Adrenal gland (tissue), 12 donors: ENCODE data around the gene BCAS3. TPM values are rescaled to one million over a fixed set of nuclear protein-coding genes. Genes with fewer than 3 reads are reported as not detected.

Experiments
- DNase-seq, 7 donors: peaks; one replicate each; pipeline ENCODE4 v3.0.0-alpha.2; 2019 to 2020
- H3K27ac ChIP-seq, 5 donors: fragments of 200-600 bp; sonication (generic) in 4 of 5; 1 replicate in 3 of 5; 2 replicates in 2 of 5; pipeline versions ENCODE4 v1.5.1 to v1.8.0; 2016 to 2020; ENCODE audit warnings: mild to moderate bottlenecking in 1 of 5
- H3K27me3 ChIP-seq: fragments of 200-600 bp; 2 replicates; pipeline ENCODE4 v1.8.0; 2021
- H3K36me3 ChIP-seq, 2 donors: fragments of 200-600 bp; replicated peaks in 1 of 2; 1 replicate in 1 of 2; 2 replicates in 1 of 2; pipeline versions ENCODE4 v1.5.1 to v1.8.0; 2018 to 2022
- H3K4me1 ChIP-seq, 2 donors: fragments of 200-600 bp; replicated peaks in 1 of 2; 1 replicate in 1 of 2; 2 replicates in 1 of 2; pipeline versions ENCODE4 v1.5.1 to v1.8.0; 2018 to 2021
- H3K4me3 ChIP-seq, 4 donors: fragments of 200-600 bp; sonication (generic) in 3 of 4; one replicate each; pipeline ENCODE4 v1.5.1; 2016 to 2018
- H3K9me3 ChIP-seq, 3 donors: fragments of 200-600 bp; sonication (generic) in 1 of 3; replicated peaks in 1 of 3; 1 replicate in 2 of 3; 2 replicates in 1 of 3; pipeline versions ENCODE4 v1.5.1 to v1.8.0; 2016 to 2021
- POLR2A ChIP-seq, 2 donors: fragments of 450-650 bp; IDR thresholded peaks; one replicate each; pipeline ENCODE4 v1.6.1; 2017; ENCODE audit warnings: antibody characterized with exemption in 2 of 2, mild to moderate bottlenecking in 2 of 2, moderate library complexity in 1 of 2
- WGBS, 4 donors: extraction: QIAGEN DNeasy Blood & Tissue Kit in 2 of 4; methylation state at CpG; one replicate each; pipeline versions ENCODE4 v1.1.5 to v1.1.7; 2013 to 2017; 5-methylcytosine and 5-hydroxymethylcytosine counted together
- intact Hi-C, 2 donors: fragments of 100-400 bp; cut with DNase I; formaldehyde crosslinking; loops; one replicate each; pipeline versions ENCODE4 v1.14.1 to v1.15.0; 2022 to 2023
- polyA plus RNA-seq, 3 donors: library from polyadenylated mRNA; stranded (reverse); fragments of 200-250 nt in 2 of 3; fragments of 350-450 nt in 1 of 3; fragmentation: Illumina TruSeq in 1 of 3; extraction: RNeasy Lipid Tissue Mini Kit (QIAGEN cat#74804) in 1 of 3; gene quantifications; one replicate each; pipeline ENCODE4 v1.2.3, GENCODE V29; 2013 to 2014
- total RNA-seq, 9 donors: library from RNA; depleted of rRNA in 4 of 9; stranded (reverse); fragments of >200 nt in 4 of 9; fragments of 120-200 nt in 1 of 9; fragmentation: NEBNext Ultra II Directional in 1 of 9; extraction: Animal tissue kit (Norgen Biotek cat#: 25700) in 1 of 9; gene quantifications; one replicate each; pipeline versions ENCODE4 v1.1.0 to v1.2.4, GENCODE V29; 2013 to 2023
- TF ChIP-seq, protein P1 (sequence below), 6 experiments: fragments of 450-650 bp in 4 of 6; fragments of 200-600 bp in 2 of 6; sonication (generic) in 1 of 6; IDR thresholded peaks; 1 replicate in 5 of 6; 2 replicates in 1 of 6; pipeline versions ENCODE4 v1.5.1 to v1.8.0; 2016 to 2021; ENCODE audit warnings: antibody characterized with exemption in 6 of 6, mild to moderate bottlenecking in 2 of 6, moderate library complexity in 1 of 6
- donor health status: healthy with polysubstance abuse.
- donor health status: Bipolar disorder and iron deficiency.
- donor health status: DM: yes; HTN: yes; CAD: no.
- donor health status: DM: no; HTN: no; CAD: no.
- donor health status: DM: no; HTN: no; CAD: no.
- donor health status: DM: yes; HTN: yes; CAD: no.

Gene BCAS3
- total and polyA plus RNA-seq, 12 donors: 9.4 to 105 (median 29.0) TPM

DNA sequence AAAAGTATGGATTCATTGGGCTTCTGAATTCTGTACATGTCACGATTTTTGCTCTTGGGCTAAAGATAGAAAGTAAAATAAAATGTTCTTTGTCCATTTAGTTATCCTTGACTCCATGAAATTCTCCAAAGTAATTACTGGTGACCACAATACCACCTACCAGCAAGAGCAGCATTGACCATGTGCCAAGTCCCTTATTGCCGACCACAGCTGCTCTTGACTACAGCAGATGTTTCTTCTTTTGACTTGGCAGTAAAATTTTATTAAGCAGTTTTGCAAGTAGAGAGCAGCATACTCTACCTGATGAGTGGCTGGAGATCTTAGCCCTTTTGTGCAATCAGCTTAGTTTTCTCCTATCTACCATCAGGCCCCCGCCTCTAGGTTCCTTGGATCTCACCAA lies 569.8 kb downstream of the BCAS3 start:
- peaks cover 13 to 41% of the 10 kb centered on the region in 2 donors for H3K4me1 ChIP-seq
- TF ChIP-seq, protein P1, sequence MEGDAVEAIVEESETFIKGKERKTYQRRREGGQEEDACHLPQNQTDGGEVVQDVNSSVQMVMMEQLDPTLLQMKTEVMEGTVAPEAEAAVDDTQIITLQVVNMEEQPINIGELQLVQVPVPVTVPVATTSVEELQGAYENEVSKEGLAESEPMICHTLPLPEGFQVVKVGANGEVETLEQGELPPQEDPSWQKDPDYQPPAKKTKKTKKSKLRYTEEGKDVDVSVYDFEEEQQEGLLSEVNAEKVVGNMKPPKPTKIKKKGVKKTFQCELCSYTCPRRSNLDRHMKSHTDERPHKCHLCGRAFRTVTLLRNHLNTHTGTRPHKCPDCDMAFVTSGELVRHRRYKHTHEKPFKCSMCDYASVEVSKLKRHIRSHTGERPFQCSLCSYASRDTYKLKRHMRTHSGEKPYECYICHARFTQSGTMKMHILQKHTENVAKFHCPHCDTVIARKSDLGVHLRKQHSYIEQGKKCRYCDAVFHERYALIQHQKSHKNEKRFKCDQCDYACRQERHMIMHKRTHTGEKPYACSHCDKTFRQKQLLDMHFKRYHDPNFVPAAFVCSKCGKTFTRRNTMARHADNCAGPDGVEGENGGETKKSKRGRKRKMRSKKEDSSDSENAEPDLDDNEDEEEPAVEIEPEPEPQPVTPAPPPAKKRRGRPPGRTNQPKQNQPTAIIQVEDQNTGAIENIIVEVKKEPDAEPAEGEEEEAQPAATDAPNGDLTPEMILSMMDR (IDR thresholded peaks at IDR 0.05): no peak
- TF ChIP-seq POLR2A (IDR thresholded peaks at IDR 0.05): no peak
- no peaks in the 10 kb centered on the region for H3K27me3 ChIP-seq
- no peak overlapping the region for H3K27ac ChIP-seq
- H3K36me3 ChIP-seq: no peaks in the 10 kb centered on the region
- 82 to 85% (median 84%) methylated on average over 3 of the region's 3 CpGs for WGBS, 4 donors
- intact Hi-C loops: no loop called here
- H3K4me3 ChIP-seq: no peak overlapping the region
- H3K9me3 ChIP-seq: no peaks in the 10 kb centered on the region
- DNase-seq: no peak

DNA sequence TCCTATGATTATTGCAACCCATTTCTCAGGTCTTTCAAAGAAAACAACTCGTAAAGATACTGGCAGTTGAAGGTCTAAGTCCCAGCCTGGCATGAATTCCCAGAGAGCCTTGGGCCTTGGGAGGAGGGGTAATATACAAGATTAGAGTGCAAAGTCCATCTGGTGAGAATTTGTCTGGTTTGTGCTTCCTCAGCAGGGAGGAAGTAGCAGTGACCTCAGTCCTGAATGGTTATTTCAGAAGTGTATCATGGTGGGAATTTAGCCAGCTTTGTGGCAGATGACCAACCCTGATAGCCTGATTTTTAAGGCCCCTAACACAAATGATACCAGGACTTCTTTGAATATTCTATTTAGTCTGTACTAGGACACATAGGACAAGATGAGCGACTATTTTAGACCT lies 570.7 kb downstream of the BCAS3 start:
- no peaks in the 10 kb centered on the region for H3K9me3 ChIP-seq
- 70 to 90% (median 77%) methylated on average over 2 of the region's 2 CpGs for WGBS, 4 donors
- DNase-seq: peak in 3 of 7 donors; percentile 26 to 59 (median 40)
- TF ChIP-seq POLR2A (IDR thresholded peaks at IDR 0.05): no peak
- TF ChIP-seq, protein P1 (IDR thresholded peaks at IDR 0.05): no peak
- peak overlapping the region in 1 of 5 donors; percentile 48 for H3K27ac ChIP-seq
- no peaks in the 10 kb centered on the region for H3K27me3 ChIP-seq
- peaks cover 23 to 51% of the 10 kb centered on the region in 2 donors for H3K4me1 ChIP-seq
- intact Hi-C loops: no loop called here
- H3K36me3 ChIP-seq: no peaks in the 10 kb centered on the region
- no peak overlapping the region for H3K4me3 ChIP-seq

DNA sequence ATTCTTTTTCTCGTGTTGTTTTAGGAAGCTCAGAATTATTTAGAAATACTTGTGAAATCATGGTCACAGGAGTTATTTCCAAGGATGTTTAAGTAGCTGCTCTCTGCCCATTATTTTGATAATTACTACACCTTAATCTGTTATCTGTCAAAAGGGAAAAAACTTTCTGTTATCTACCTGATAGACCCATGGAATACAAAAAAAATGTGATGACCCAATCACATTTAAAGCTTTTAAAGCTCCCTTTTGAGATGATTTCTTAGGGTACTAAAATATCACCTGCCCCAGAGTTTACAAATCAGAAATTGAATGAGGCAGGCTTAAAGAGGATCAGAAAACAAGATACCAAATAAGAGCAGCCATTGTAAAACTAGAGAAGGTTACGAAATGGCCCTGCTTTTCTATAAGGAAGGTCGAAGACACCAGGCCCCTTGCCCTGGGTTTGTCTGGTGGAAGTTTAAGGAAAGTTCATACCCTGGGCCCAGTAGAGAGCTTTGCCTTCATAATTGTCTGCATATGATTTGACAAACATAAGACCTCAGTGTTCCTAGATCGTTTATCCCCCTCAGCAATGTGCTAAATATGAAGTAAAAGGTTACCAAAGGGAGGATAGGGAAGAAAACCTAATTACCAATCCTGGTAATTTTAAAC lies 572.1 kb downstream of the BCAS3 start:
- Histone ChIP-seq H3K27ac (peak overlapping the region; percentile 42 to 85 (median 60)), H3K9me3 (no peaks in the 10 kb centered on the region), H3K36me3 (no peaks in the 10 kb centered on the region), H3K4me1 (peaks cover 29 to 60% of the 10 kb centered on the region in 2 donors), H3K27me3 (no peaks in the 10 kb centered on the region), H3K4me3 (no peak overlapping the region)
- 57 to 68% (median 59%) methylated on average over 4 of the region's 4 CpGs for WGBS, 4 donors
- TF ChIP-seq POLR2A (IDR thresholded peaks at IDR 0.05): no peak
- TF ChIP-seq, protein P1 (IDR thresholded peaks at IDR 0.05): no peak
- no peak for DNase-seq
- intact Hi-C loops: no loop called here

DNA sequence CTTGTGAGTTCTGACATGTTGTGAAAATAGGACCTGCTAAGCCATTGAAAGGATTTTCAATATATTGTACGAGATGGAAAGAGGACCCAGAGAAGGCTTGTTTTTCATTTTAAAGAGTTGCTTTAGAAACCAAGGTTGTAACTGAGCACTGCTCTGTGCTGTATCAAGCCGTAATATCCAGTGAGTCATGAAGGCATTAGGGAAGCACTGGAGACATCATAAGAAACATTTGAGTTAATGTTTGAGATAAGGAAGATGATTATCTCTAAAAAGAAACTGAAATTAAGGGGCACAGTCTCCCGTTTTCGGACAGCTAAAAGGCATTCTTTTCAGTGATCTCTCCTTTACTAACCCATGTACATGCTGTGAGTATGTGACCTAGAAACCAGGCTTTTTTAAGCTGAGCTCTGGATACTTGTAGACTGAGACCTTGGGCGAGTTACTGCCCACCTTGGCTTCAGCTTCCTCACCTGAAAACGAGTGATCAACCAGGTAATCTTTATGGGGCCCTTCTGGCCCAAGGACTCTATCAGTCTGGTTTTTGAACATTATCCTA lies 572.8 kb downstream of the BCAS3 start:
- H3K27ac ChIP-seq: peak overlapping the region; percentile 42 to 85 (median 60)
- intact Hi-C loops: no loop called here
- H3K9me3 ChIP-seq: no peaks in the 10 kb centered on the region
- DNase-seq: no peak
- H3K36me3 ChIP-seq: no peaks in the 10 kb centered on the region
- no peak for TF ChIP-seq POLR2A (IDR thresholded peaks at IDR 0.05)
- TF ChIP-seq, protein P1 (IDR thresholded peaks at IDR 0.05): no peak
- H3K27me3 ChIP-seq: no peaks in the 10 kb centered on the region
- WGBS, 4 donors: 31 to 46% (median 40%) methylated on average over 6 of the region's 6 CpGs
- H3K4me1 ChIP-seq: peaks cover 29 to 60% of the 10 kb centered on the region in 2 donors
- H3K4me3 ChIP-seq: peak overlapping the region in 1 of 4 donors; percentile 9
